Endothelial cell of umbilical vein (primary cell): ENCODE measurements around the gene CCDC85B. TPM values are rescaled to one million over a fixed set of nuclear protein-coding genes. Genes with fewer than 3 reads are reported as not detected.

Experiments used
- BruUV-seq: library from RNA; stranded (reverse); fragments of 400-500 nt; replicated peaks from 2 replicates; lab custom pipeline; 2021; lab: Mats Ljungman, UMichigan
- CTCF ChIA-PET: fragments of 300-600, 350-600 bp; sonication (Branson Sonifier 250); formaldehyde crosslinking; loops from one replicate; lab custom pipeline; 2021; ENCODE audit warnings: antibody characterized with exemption, inconsistent platforms; lab: Charles Lee
- POLR2A ChIA-PET: fragments of 300-600, 350-600 bp; sonication (Branson Sonifier 250); formaldehyde crosslinking; loops from one replicate; lab custom pipeline; 2021; ENCODE audit warnings: antibody characterized with exemption, inconsistent platforms; lab: Charles Lee
- DNase-seq: peaks from one replicate; pipeline ENCODE4 v3.0.0-alpha.2; 2011; ENCODE audit warnings: low read depth, low spot score
- FAIRE-seq: peaks from 2 replicates; lab custom pipeline; 2011; peaks lifted over from hg19 to GRCh38; lab: Jason Lieb, UNC
- H2AFZ ChIP-seq: 2 replicates; pipeline ENCODE4 v1.6.0; 2012; ENCODE audit warnings: low read depth, low read length, control low read depth, inconsistent platforms
- H3K27ac ChIP-seq: 2 replicates; pipeline ENCODE4 v1.5.1; 2011; ENCODE audit warnings: low read depth, mild to moderate bottlenecking, control low read depth, low read length, moderate library complexity; ENCODE audit not compliant: insufficient read depth
- H3K27me3 ChIP-seq, 2 experiments: 2 replicates each; pipeline versions ENCODE4 v1.6.0 to v1.6.1; 2011; ENCODE audit warnings: low read length in 2 of 2, mixed read lengths in 1 of 2; ENCODE audit not compliant: control insufficient read depth in 2 of 2, insufficient read depth in 2 of 2
- H3K36me3 ChIP-seq, 2 experiments: 2 replicates in 1 of 2; 3 replicates in 1 of 2; pipeline ENCODE4 v1.5.1; 2011; ENCODE audit warnings: low read length in 2 of 2, mild to moderate bottlenecking in 1 of 2, moderate library complexity in 1 of 2; ENCODE audit not compliant: control insufficient read depth in 2 of 2, insufficient read depth in 2 of 2; ENCODE audit errors: extremely low read depth in 1 of 2
- H3K4me1 ChIP-seq: 3 replicates; pipeline ENCODE4 v1.5.1; 2011; ENCODE audit warnings: mild to moderate bottlenecking, low read length; ENCODE audit not compliant: control insufficient read depth, insufficient read depth; ENCODE audit errors: extremely low read depth
- H3K4me2 ChIP-seq: 2 replicates; pipeline ENCODE4 v1.6.1; 2011; ENCODE audit warnings: low read length, control low read depth, mixed read lengths; ENCODE audit not compliant: insufficient read depth
- H3K4me3 ChIP-seq, 3 experiments: fragments of 200-600 bp in 1 of 3; sonication (generic), shearing (Covaris generic) in 1 of 3; replicated peaks in 1 of 3; 2 replicates each; pipeline ENCODE4 v1.5.1; 2011 to 2016; ENCODE audit warnings: control low read depth in 3 of 3, low read length in 3 of 3, mild to moderate bottlenecking in 2 of 3, inconsistent platforms in 1 of 3, low read depth in 1 of 3, moderate library complexity in 1 of 3; ENCODE audit not compliant: insufficient read depth in 1 of 3
- H3K79me2 ChIP-seq: 2 replicates; pipeline ENCODE4 v1.6.0; 2012; ENCODE audit warnings: low read length, inconsistent platforms; ENCODE audit not compliant: control insufficient read depth, insufficient read depth
- H3K9ac ChIP-seq: replicated peaks from 2 replicates; pipeline ENCODE3; 2011; ENCODE audit warnings: low read length, control low read depth; ENCODE audit not compliant: insufficient read depth; ENCODE audit errors: extremely low read depth
- H3K9me1 ChIP-seq: replicated peaks from 3 replicates; pipeline ENCODE4 v1.6.0; 2011; ENCODE audit warnings: mild to moderate bottlenecking, low read length; ENCODE audit not compliant: control insufficient read depth, insufficient read depth; ENCODE audit errors: extremely low read depth
- H3K9me3 ChIP-seq: replicated peaks from 2 replicates; pipeline ENCODE4 v1.5.1; 2012; ENCODE audit warnings: low read length, inconsistent platforms; ENCODE audit not compliant: control insufficient read depth, insufficient read depth
- H4K20me1 ChIP-seq: replicated peaks from 2 replicates; pipeline ENCODE3; 2011; ENCODE audit warnings: mild to moderate bottlenecking, low read length; ENCODE audit not compliant: control insufficient read depth, insufficient read depth; ENCODE audit errors: extremely low read depth
- EZH2 ChIP-seq: IDR thresholded peaks from 2 replicates; pipeline ENCODE4 v1.6.1; 2012; ENCODE audit warnings: borderline replicate concordance, low read depth, mild to moderate bottlenecking, moderate library complexity, low read length, inconsistent platforms; ENCODE audit not compliant: severe bottlenecking
- FOS ChIP-seq: IDR thresholded peaks from 2 replicates; pipeline ENCODE4 v1.6.1; 2011; ENCODE audit warnings: mild to moderate bottlenecking, low read length, moderate library complexity, borderline replicate concordance; ENCODE audit not compliant: insufficient read depth
- GATA2 ChIP-seq: IDR thresholded peaks from 2 replicates; pipeline ENCODE4 v1.7.0; 2011; ENCODE audit warnings: low read depth, mild to moderate bottlenecking, moderate library complexity, mixed read lengths, low read length; ENCODE audit not compliant: insufficient read length, insufficient read depth
- JUN ChIP-seq: IDR thresholded peaks from 2 replicates; pipeline ENCODE4 v1.6.1; 2011; ENCODE audit warnings: borderline replicate concordance, low read depth; ENCODE audit not compliant: insufficient read length, insufficient read depth
- MYC ChIP-seq: IDR thresholded peaks from one replicate; pipeline ENCODE4 v1.6.1; 2011; ENCODE audit warnings: mild to moderate bottlenecking, low read depth, low read length
- POLR2A ChIP-seq: IDR thresholded peaks from 2 replicates; pipeline ENCODE4 v1.6.1; 2012; ENCODE audit warnings: low read depth, mild to moderate bottlenecking, control low read depth, low read length
- POLR2AphosphoS5 ChIP-seq: IDR thresholded peaks from 2 replicates; pipeline ENCODE4 v1.6.1; 2012; ENCODE audit warnings: low read depth, mild to moderate bottlenecking, control low read depth, low read length, moderate library complexity; ENCODE audit not compliant: insufficient read depth
- dilution Hi-C: fragments of 300-500 bp; cut with MboI; formaldehyde crosslinking; loops from one replicate; pipeline ENCODE4 v1.15.0; 2019; ENCODE audit warnings: low sequenced_read_pairs; ENCODE audit not compliant: extremely low pct_ligation_motif_present
- intact Hi-C: fragments of 100-400 bp; cut with micrococcal nuclease; formaldehyde crosslinking; loops from one replicate; pipeline ENCODE4 v1.10.0; 2022
- polyA plus RNA-seq, 4 experiments: library from polyadenylated mRNA; depleted of rRNA in 3 of 4; stranded (reverse) in 3 of 4; unstranded in 1 of 4; fragments of >200 nt; gene quantifications; 2 replicates each; pipeline versions ENCODE4 v1.2.1 to v1.2.3, GENCODE V29; 2011 to 2012; ENCODE audit warnings: missing spikeins in 1 of 4
- total RNA-seq: library from RNA; stranded (reverse); gene quantifications from 2 replicates; pipeline ENCODE4 v1.2.3, GENCODE V29; 2021
- TF ChIP-seq, protein P1 (sequence below): IDR thresholded peaks from 2 replicates; pipeline ENCODE4 v1.6.1; 2011; ENCODE audit not compliant: insufficient read depth, insufficient read length
- TF ChIP-seq, protein P2 (sequence below), 2 donors: IDR thresholded peaks; 1 replicate in 1 of 2; 2 replicates in 1 of 2; pipeline ENCODE4 v1.5.1; 2011; ENCODE audit warnings: low read length in 2 of 2, mild to moderate bottlenecking in 2 of 2, moderate library complexity in 2 of 2, control low read depth in 1 of 2, inconsistent platforms in 1 of 2, low read depth in 1 of 2; ENCODE audit not compliant: insufficient read depth in 1 of 2; ENCODE audit errors: extremely low read depth in 1 of 2

Gene CCDC85B
- total and polyA plus RNA-seq, 2 donors (not counting 3 experiments of a cell fraction or from before 2014, with no cell fraction given): 105 to 107 TPM

DNA sequence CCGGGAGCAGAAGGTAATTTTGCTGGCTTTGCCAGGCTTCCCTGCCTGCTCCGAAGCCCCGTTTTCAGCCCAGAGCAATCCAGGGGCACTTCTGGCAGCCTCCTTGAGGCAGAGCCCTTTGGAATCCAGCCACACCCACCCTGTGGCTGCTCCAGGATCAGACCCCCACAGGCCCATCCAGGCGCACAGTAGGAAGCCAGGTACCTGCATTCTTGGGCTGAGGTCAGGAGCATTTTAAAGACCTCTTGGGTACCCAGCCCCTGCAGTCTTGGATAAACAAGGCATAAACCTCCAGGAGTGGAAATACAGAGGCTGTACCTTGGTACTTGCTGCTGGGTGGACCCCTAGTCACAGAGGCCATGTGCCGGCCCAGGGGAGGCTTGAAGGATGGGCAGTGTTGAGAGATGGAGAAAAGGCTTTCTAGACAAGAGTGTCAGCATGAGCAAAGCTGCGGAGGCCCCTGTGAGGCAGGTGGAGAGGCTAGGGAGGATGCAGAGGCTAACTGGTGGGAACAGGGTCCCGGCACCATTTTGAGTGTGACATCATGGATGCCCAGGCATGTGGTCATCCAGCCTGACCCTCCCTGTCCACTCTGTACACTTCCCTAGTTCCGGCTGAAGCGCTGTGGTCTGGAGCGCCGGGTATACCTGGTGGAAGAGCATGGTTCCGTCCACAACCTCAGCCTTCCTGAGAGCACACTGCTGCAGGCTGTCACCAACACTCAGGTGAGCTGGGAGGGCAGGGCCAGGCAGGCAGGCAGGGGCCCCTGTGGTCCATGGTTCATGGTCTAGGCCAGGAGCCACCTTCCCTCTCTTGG is 26.4 kb upstream of the CCDC85B start:
- ChIA-PET POLR2A (no interaction called here), CTCF (no interaction called here)
- no peak overlapping the region for H3K9ac ChIP-seq
- H3K9me3 ChIP-seq: no peaks in the 10 kb centered on the region
- dilution Hi-C loops (no loop called here), intact Hi-C loops (no loop called here)
- DNase-seq (no peak), FAIRE-seq (no peak)
- H3K27me3 ChIP-seq: no peaks in the 10 kb centered on the region
- no TSS peak for BruUV-seq
- no peak overlapping the region for H3K4me3 ChIP-seq
- H2AFZ ChIP-seq: no peak overlapping the region
- no peaks in the 10 kb centered on the region for H3K9me1 ChIP-seq
- no peak overlapping the region for H3K4me2 ChIP-seq
- peaks cover 21% of the 10 kb centered on the region for H3K4me1 ChIP-seq
- H3K27ac ChIP-seq: no peak overlapping the region
- H3K79me2 ChIP-seq: peaks cover 33% of the 10 kb centered on the region
- no peaks in the 10 kb centered on the region for H4K20me1 ChIP-seq
- H3K36me3 ChIP-seq: peaks cover 9 to 46% of the 10 kb centered on the region in 2 experiments
- TF ChIP-seq FOS (no peak), MYC (no peak), POLR2A (no peak), GATA2 (no peak), POLR2AphosphoS5 (no peak), EZH2 (no peak), JUN (no peak)
- TF ChIP-seq, protein P1, sequence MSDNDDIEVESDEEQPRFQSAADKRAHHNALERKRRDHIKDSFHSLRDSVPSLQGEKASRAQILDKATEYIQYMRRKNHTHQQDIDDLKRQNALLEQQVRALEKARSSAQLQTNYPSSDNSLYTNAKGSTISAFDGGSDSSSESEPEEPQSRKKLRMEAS: no peak
- TF ChIP-seq, protein P2, sequence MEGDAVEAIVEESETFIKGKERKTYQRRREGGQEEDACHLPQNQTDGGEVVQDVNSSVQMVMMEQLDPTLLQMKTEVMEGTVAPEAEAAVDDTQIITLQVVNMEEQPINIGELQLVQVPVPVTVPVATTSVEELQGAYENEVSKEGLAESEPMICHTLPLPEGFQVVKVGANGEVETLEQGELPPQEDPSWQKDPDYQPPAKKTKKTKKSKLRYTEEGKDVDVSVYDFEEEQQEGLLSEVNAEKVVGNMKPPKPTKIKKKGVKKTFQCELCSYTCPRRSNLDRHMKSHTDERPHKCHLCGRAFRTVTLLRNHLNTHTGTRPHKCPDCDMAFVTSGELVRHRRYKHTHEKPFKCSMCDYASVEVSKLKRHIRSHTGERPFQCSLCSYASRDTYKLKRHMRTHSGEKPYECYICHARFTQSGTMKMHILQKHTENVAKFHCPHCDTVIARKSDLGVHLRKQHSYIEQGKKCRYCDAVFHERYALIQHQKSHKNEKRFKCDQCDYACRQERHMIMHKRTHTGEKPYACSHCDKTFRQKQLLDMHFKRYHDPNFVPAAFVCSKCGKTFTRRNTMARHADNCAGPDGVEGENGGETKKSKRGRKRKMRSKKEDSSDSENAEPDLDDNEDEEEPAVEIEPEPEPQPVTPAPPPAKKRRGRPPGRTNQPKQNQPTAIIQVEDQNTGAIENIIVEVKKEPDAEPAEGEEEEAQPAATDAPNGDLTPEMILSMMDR (IDR thresholded peaks at IDR 0.05; ENCODE audit: extremely low read depth in 1 of 2, insufficient read depth in 1 of 2, low read depth in 1 of 2, low read length in 2 of 2): no peak
